A673 (cell line): Measurements from ENCODE around the gene NUMB. TPM values are rescaled to one million over a fixed set of nuclear protein-coding genes. Genes with fewer than 3 reads are reported as not detected.
A peak's percentile ranks its signal among the peaks of the same experiment; 100 is the strongest.

Experiments
- BruUV-seq: library from RNA; stranded (reverse); fragments of 400-500 nt; replicated peaks from 2 replicates; lab custom pipeline; 2021; lab: Mats Ljungman, UMichigan
- CTCF ChIA-PET: fragments of 300-600 bp; sonication (Branson Sonifier 250); formaldehyde crosslinking; loops from one replicate; lab custom pipeline; 2022; ENCODE audit warnings: antibody characterized with exemption; lab: Charles Lee
- POLR2A ChIA-PET: fragments of 300-600 bp; sonication (Branson Sonifier 250); formaldehyde crosslinking; loops from one replicate; lab custom pipeline; 2022; ENCODE audit warnings: antibody characterized with exemption; ENCODE audit not compliant: low non-redundant PET; lab: Charles Lee
- DNase-seq: peaks from one replicate; pipeline ENCODE4 v3.0.0-alpha.2; 2015; ENCODE audit warnings: low spot score
- H3K27ac ChIP-seq: fragments of 200-600 bp; sonication (generic); 2 replicates; pipeline ENCODE4 v1.5.1; 2016; ENCODE audit warnings: mixed run types, low read depth, mild to moderate bottlenecking, mixed read lengths, antibody characterized with exemption, low read length; ENCODE audit not compliant: poor library complexity, severe bottlenecking
- H3K27me3 ChIP-seq: fragments of 200-600 bp; sonication (generic); replicated peaks from 2 replicates; pipeline ENCODE4 v1.6.1; 2017; ENCODE audit warnings: mixed run types, low read depth, mild to moderate bottlenecking, mixed read lengths, antibody characterized with exemption, low read length; ENCODE audit not compliant: insufficient read depth, poor library complexity
- H3K36me3 ChIP-seq: fragments of 200-600 bp; sonication (generic); 2 replicates; pipeline ENCODE4 v1.6.1; 2016; ENCODE audit warnings: mixed run types, mild to moderate bottlenecking, mixed read lengths, antibody characterized with exemption, low read length; ENCODE audit not compliant: insufficient read depth, poor library complexity, severe bottlenecking
- H3K4me1 ChIP-seq: fragments of 200-600 bp; sonication (generic); 2 replicates; pipeline ENCODE4 v1.6.1; 2017; ENCODE audit warnings: mixed run types, mild to moderate bottlenecking, mixed read lengths, antibody characterized with exemption, low read length; ENCODE audit not compliant: insufficient read depth, poor library complexity, severe bottlenecking
- H3K4me3 ChIP-seq: fragments of 200-600 bp; sonication (generic); 2 replicates; pipeline ENCODE4 v1.5.1; 2016; ENCODE audit warnings: low read depth, mixed run types, mild to moderate bottlenecking, mixed read lengths, low read length; ENCODE audit not compliant: poor library complexity, severe bottlenecking
- H3K9me3 ChIP-seq: fragments of 200-600 bp; sonication (generic); 2 replicates; pipeline ENCODE4 v1.6.1; 2016; ENCODE audit warnings: mixed run types, low read depth, mild to moderate bottlenecking, mixed read lengths, antibody characterized with exemption, low read length; ENCODE audit not compliant: poor library complexity, severe bottlenecking
- CTCF ChIP-seq: fragments of 300-800, 200-600 bp; sonication (generic); conservative IDR thresholded peaks from 2 replicates; pipeline ENCODE4 v1.5.1; 2017; ENCODE audit warnings: low read depth, mild to moderate bottlenecking, antibody characterized with exemption, low read length, moderate library complexity, mixed read lengths
- EZH2 ChIP-seq: fragments of 200-600 bp; sonication (generic); IDR thresholded peaks from 2 replicates; pipeline ENCODE4 v1.6.1; 2017; ENCODE audit warnings: borderline replicate concordance, low read depth, mild to moderate bottlenecking, mixed read lengths, antibody characterized with exemption, low read length; ENCODE audit not compliant: poor library complexity, severe bottlenecking
- intact Hi-C: fragments of 100-400 bp; cut with micrococcal nuclease; formaldehyde crosslinking; loops from one replicate; pipeline ENCODE4 v1.10.0; 2022; ENCODE audit not compliant: unreplicated experiment
- total RNA-seq: library from RNA; stranded (reverse); gene quantifications from 2 replicates; pipeline ENCODE4 v1.2.3, GENCODE V29; 2021

The NUMB gene
- total RNA-seq, 1 experiment from 2014 or later: 46.3 TPM

DNA sequence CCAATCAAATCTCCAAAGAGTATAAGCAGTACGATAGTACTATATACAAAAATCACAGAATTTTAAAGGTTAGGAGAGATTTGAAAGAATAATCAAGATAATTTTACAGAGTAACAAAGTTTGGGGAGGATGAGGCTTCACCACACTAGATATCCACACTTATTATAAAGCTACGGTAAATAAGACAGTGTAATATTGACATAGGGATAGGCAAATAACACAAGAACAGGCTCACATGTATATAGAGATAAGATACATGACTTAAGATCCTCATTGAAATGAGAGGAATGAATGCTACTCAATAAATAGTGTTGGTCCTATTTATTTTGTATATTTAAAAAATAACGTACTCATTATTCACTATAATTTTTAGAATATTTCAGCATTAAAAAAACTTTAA lies 26.2 kb downstream of the NUMB start:
- no peaks in the 10 kb centered on the region for H3K36me3 ChIP-seq
- no peak for DNase-seq
- H3K9me3 ChIP-seq: no peaks in the 10 kb centered on the region
- intact Hi-C loops: no loop called here
- H3K27me3 ChIP-seq: no peaks in the 10 kb centered on the region
- no peak for TF ChIP-seq CTCF
- CTCF ChIA-PET: no interaction called here
- no peak overlapping the region for H3K4me3 ChIP-seq
- POLR2A ChIA-PET: no interaction called here
- H3K4me1 ChIP-seq: peaks cover 12% of the 10 kb centered on the region
- H3K27ac ChIP-seq: no peak overlapping the region
- no TSS peak for BruUV-seq

GRCh38 chr14:73428353-73428824 lies 30.0 kb downstream of the NUMB start:
- CTCF ChIA-PET: no interaction called here
- POLR2A ChIA-PET: no interaction called here

GRCh38 chr14:73427516-73428264 lies 30.7 kb downstream of the NUMB start:
- Histone ChIP-seq H3K27me3 (no peaks in the 10 kb centered on the region), H3K4me1 (peaks cover 12% of the 10 kb centered on the region), H3K4me3 (no peak overlapping the region), H3K27ac (no peak overlapping the region), H3K9me3 (no peaks in the 10 kb centered on the region), H3K36me3 (no peaks in the 10 kb centered on the region)
- DNase-seq: no peak
- CTCF ChIA-PET: no interaction called here
- intact Hi-C loops: no loop called here
- TF ChIP-seq CTCF: no peak
- no peak for TF ChIP-seq EZH2
- no TSS peak for BruUV-seq
- POLR2A ChIA-PET: no interaction called here

More at GRCh38 chr14:73428353-73428824, 30.0 kb downstream of the NUMB start:
- peaks cover 12% of the 10 kb centered on the region for H3K4me1 ChIP-seq
- DNase-seq: no peak
- intact Hi-C loops: no loop called here
- H3K9me3 ChIP-seq: no peaks in the 10 kb centered on the region
- H3K27me3 ChIP-seq: no peaks in the 10 kb centered on the region
- H3K4me3 ChIP-seq: no peak overlapping the region
- peak overlapping the region; percentile 38 for H3K27ac ChIP-seq
- BruUV-seq: no TSS peak
- TF ChIP-seq CTCF (no peak), EZH2 (no peak)
- H3K36me3 ChIP-seq: no peaks in the 10 kb centered on the region
